ENCODE results near the gene FOSB.
"Not testable (repeated sequence)": the region's sequence is repeated elsewhere in the genome, so short reads cannot be mapped to it uniquely, and the experiment has no call there.

Gene FOSB

GRCh38 chr19:45423589-45424190 lies 44.1 kb upstream of the FOSB start, which contains the start of gene ERCC1:
Gene ERCC1 (minus strand): TSS chr19:45423917. CDS start chr19:45423374, 543 bp downstream.
- Histone ChIP-seq H3K79me2 (ENCODE audit: low read length) (peaks cover 17% of the 10 kb centered on the region), H3K4me3 (ENCODE audit: low read length) (peak within 1 kb of the TSS; percentile 77), H3K4me1 (ENCODE audit: low read length) (peaks cover 32% of the 10 kb centered on the region), H4K20me1 (ENCODE audit: insufficient read depth, low read length) (no peaks in the 10 kb centered on the region), H3K36me3 (replicated peaks; ENCODE audit: low read depth, low read length) (peaks cover 16% of the 10 kb centered on the region), H3K9ac (ENCODE audit: low read length) (peak within 1 kb of the TSS; percentile 90), H3K27me3 (ENCODE audit: low read depth, low read length) (no peaks in the 10 kb centered on the region), H3K27ac (ENCODE audit: low read length) (peak within 1 kb of the TSS; percentile 78), H3K9me3 (ENCODE audit: insufficient read depth, low read length) (no peaks in the 10 kb centered on the region), H3K4me2 (ENCODE audit: low read length) (peak within 1 kb of the TSS; percentile 80), H2AFZ (ENCODE audit: low read depth, low read length) (peak within 1 kb of the TSS; percentile 40)
- TF ChIP-seq CTCF (IDR thresholded peaks at IDR 0.05; ENCODE audit: low read depth, low read length) (no peak), EZH2phosphoT487 (IDR thresholded peaks at IDR 0.05; ENCODE audit: low read depth) (no peak)

- peaks cover 12% of the 10 kb centered on the region for H3K36me3 ChIP-seq (replicated peaks; ENCODE audit: low read depth, low read length)
- no peaks in the 10 kb centered on the region for H4K20me1 ChIP-seq (ENCODE audit: insufficient read depth, low read length)
- H3K79me2 ChIP-seq (ENCODE audit: low read length), result peaks cover 14% of the 10 kb centered on the region
- H3K4me3 ChIP-seq (ENCODE audit: low read length), result peak overlapping the region; percentile 77
- H3K9ac ChIP-seq (ENCODE audit: low read length), result peak overlapping the region; percentile 90
- H3K27me3 ChIP-seq (ENCODE audit: low read depth, low read length), result no peaks in the 10 kb centered on the region
- H2AFZ ChIP-seq (ENCODE audit: low read depth, low read length), result peak overlapping the region; percentile 40
- TF ChIP-seq EZH2phosphoT487 (IDR thresholded peaks at IDR 0.05; ENCODE audit: low read depth), result no peak
- TF ChIP-seq CTCF (IDR thresholded peaks at IDR 0.05; ENCODE audit: low read depth, low read length), result no peak
- peaks cover 25% of the 10 kb centered on the region for H3K4me1 ChIP-seq (ENCODE audit: low read length)
- no peaks in the 10 kb centered on the region for H3K9me3 ChIP-seq (ENCODE audit: insufficient read depth, low read length)
- peak overlapping the region; percentile 80 for H3K4me2 ChIP-seq (ENCODE audit: low read length)
- H3K27ac ChIP-seq (ENCODE audit: low read length), result peak overlapping the region; percentile 78
Measured at GRCh38 chr19:45424191-45425058, 43.4 kb upstream of the FOSB start.

GRCh38 chr19:45428384-45429231 lies 39.2 kb upstream of the FOSB start:
- Histone ChIP-seq H3K4me1 (ENCODE audit: low read length) (peaks cover 7% of the 10 kb centered on the region; the same call in 1 of the 2 replicates), H3K4me2 (ENCODE audit: low read length) (no peak overlapping the region), H3K4me3 (ENCODE audit: low read length) (no peak overlapping the region), H3K27me3 (ENCODE audit: low read depth, low read length) (no peaks in the 10 kb centered on the region), H3K9ac (ENCODE audit: low read length) (no peak overlapping the region), H4K20me1 (ENCODE audit: insufficient read depth, low read length) (no peaks in the 10 kb centered on the region), H3K27ac (ENCODE audit: low read length) (no peak overlapping the region), H3K36me3 (replicated peaks; ENCODE audit: low read depth, low read length) (no peaks in the 10 kb centered on the region), H2AFZ (ENCODE audit: low read depth, low read length) (no peak overlapping the region), H3K9me3 (ENCODE audit: insufficient read depth, low read length) (no peaks in the 10 kb centered on the region), H3K79me2 (ENCODE audit: low read length) (no peaks in the 10 kb centered on the region)
- no peak for TF ChIP-seq EZH2phosphoT487 (IDR thresholded peaks at IDR 0.05; ENCODE audit: low read depth)
- no peak for TF ChIP-seq CTCF (IDR thresholded peaks at IDR 0.05; ENCODE audit: low read depth, low read length)

GRCh38 chr19:45429896-45430295 lies 37.9 kb upstream of the FOSB start:
- H3K4me3 ChIP-seq (ENCODE audit: low read length); H3K9me3 ChIP-seq (ENCODE audit: insufficient read depth, low read length); H3K9ac ChIP-seq (ENCODE audit: low read length); H3K4me1 ChIP-seq (ENCODE audit: low read length); H3K4me2 ChIP-seq (ENCODE audit: low read length); H2AFZ ChIP-seq (ENCODE audit: low read depth, low read length); H4K20me1 ChIP-seq (ENCODE audit: insufficient read depth, low read length); H3K27ac ChIP-seq (ENCODE audit: low read length); H3K79me2 ChIP-seq (ENCODE audit: low read length); H3K36me3 ChIP-seq (replicated peaks; ENCODE audit: low read depth, low read length); H3K27me3 ChIP-seq (ENCODE audit: low read depth, low read length): not testable (repeated sequence)

GRCh38 chr19:45431008-45431407 lies 36.8 kb upstream of the FOSB start:
- H3K4me1 ChIP-seq (ENCODE audit: low read length); H3K27me3 ChIP-seq (ENCODE audit: low read depth, low read length); H3K4me2 ChIP-seq (ENCODE audit: low read length); H3K9me3 ChIP-seq (ENCODE audit: insufficient read depth, low read length); H3K27ac ChIP-seq (ENCODE audit: low read length); H3K9ac ChIP-seq (ENCODE audit: low read length); H3K79me2 ChIP-seq (ENCODE audit: low read length); H3K36me3 ChIP-seq (replicated peaks; ENCODE audit: low read depth, low read length); H3K4me3 ChIP-seq (ENCODE audit: low read length); H2AFZ ChIP-seq (ENCODE audit: low read depth, low read length); H4K20me1 ChIP-seq (ENCODE audit: insufficient read depth, low read length): not testable (repeated sequence)

GRCh38 chr19:45432543-45432942 lies 35.3 kb upstream of the FOSB start:
- H3K9me3 ChIP-seq (ENCODE audit: insufficient read depth, low read length); H3K27ac ChIP-seq (ENCODE audit: low read length); H3K27me3 ChIP-seq (ENCODE audit: low read depth, low read length); H4K20me1 ChIP-seq (ENCODE audit: insufficient read depth, low read length); H2AFZ ChIP-seq (ENCODE audit: low read depth, low read length); H3K4me1 ChIP-seq (ENCODE audit: low read length); H3K9ac ChIP-seq (ENCODE audit: low read length); H3K36me3 ChIP-seq (replicated peaks; ENCODE audit: low read depth, low read length); H3K79me2 ChIP-seq (ENCODE audit: low read length); H3K4me3 ChIP-seq (ENCODE audit: low read length); H3K4me2 ChIP-seq (ENCODE audit: low read length): not testable (repeated sequence)

All from OCI-LY3 (cell line).